SK-N-SH treated with all-trans-retinoic acid at 6 μM for 48 hours (cell line): ENCODE data around the gene NCAM1.

Experiments
- ATAC-seq: fragments of 200-7000 bp; cut with Tn5 transposase; 3 replicates; pipeline ENCODE4 v1.9.1; 2020; ENCODE audit warnings: mild to moderate bottlenecking, moderate library complexity
- ARNTL ChIP-seq: fragments of 450-650 bp; formaldehyde crosslinking; IDR thresholded peaks from 2 replicates; pipeline ENCODE4 v1.5.0; 2020; ENCODE audit warnings: low read depth, mild to moderate bottlenecking, moderate library complexity, borderline replicate concordance
- BACH2 ChIP-seq: fragments of 250-450 bp; sonication (Bioruptor Pico); IDR thresholded peaks from 2 replicates; pipeline ENCODE4 v1.9.0; 2021; ENCODE audit warnings: mild to moderate bottlenecking, borderline replicate concordance
- CREB5 ChIP-seq: fragments of 250-450 bp; sonication (Bioruptor Pico); IDR thresholded peaks from 2 replicates; pipeline ENCODE4 v1.5.1; 2020; ENCODE audit warnings: low read depth, mild to moderate bottlenecking, moderate library complexity
- GLIS3 ChIP-seq: fragments of 250-450 bp; sonication (Bioruptor Pico); IDR thresholded peaks from 2 replicates; pipeline ENCODE4 v1.5.0; 2020; ENCODE audit warnings: mild to moderate bottlenecking, moderate library complexity
- ISL1 ChIP-seq: fragments of 250-450 bp; sonication (Bioruptor Pico); IDR thresholded peaks from 2 replicates; pipeline ENCODE4 v2.1.2; 2022; ENCODE audit warnings: mild to moderate bottlenecking, moderate library complexity
- OSR1 ChIP-seq: fragments of 250-450 bp; sonication (Bioruptor Pico); IDR thresholded peaks from 2 replicates; pipeline ENCODE4 v1.8.0; 2022; ENCODE audit warnings: moderate library complexity, mild to moderate bottlenecking, inconsistent platforms
- PATZ1 ChIP-seq: fragments of 250-450 bp; sonication (Bioruptor Pico); IDR thresholded peaks from 2 replicates; pipeline ENCODE4 v1.8.0; 2020; ENCODE audit warnings: mild to moderate bottlenecking, moderate library complexity, borderline replicate concordance
- POU6F1 ChIP-seq: fragments of 250-450 bp; sonication (Bioruptor Pico); IDR thresholded peaks from 2 replicates; pipeline ENCODE4 v1.8.0; 2021; ENCODE audit warnings: low read depth, mild to moderate bottlenecking, moderate library complexity, borderline replicate concordance
- PPARA ChIP-seq: fragments of 250-450 bp; sonication (Bioruptor Pico); IDR thresholded peaks from 2 replicates; pipeline ENCODE4 v1.5.0; 2020; ENCODE audit warnings: mild to moderate bottlenecking, borderline replicate concordance
- RARB ChIP-seq: fragments of 250-450 bp; sonication (Bioruptor Pico); IDR thresholded peaks from 2 replicates; pipeline ENCODE4 v1.8.0; 2021; ENCODE audit warnings: mild to moderate bottlenecking, moderate library complexity
- SNAI2 ChIP-seq: fragments of 250-450 bp; sonication (Bioruptor Pico); IDR thresholded peaks from 2 replicates; pipeline ENCODE4 v1.5.0; 2020; ENCODE audit warnings: mild to moderate bottlenecking, moderate library complexity
- TCF4 ChIP-seq: fragments of 250-450 bp; sonication (Bioruptor Pico); IDR thresholded peaks from 2 replicates; pipeline ENCODE4 v1.8.0; 2021; ENCODE audit warnings: mild to moderate bottlenecking, moderate library complexity, borderline replicate concordance
- TSHZ2 ChIP-seq: fragments of 250-450 bp; sonication (Bioruptor Pico); IDR thresholded peaks from 2 replicates; pipeline ENCODE4 v1.5.0; 2020; ENCODE audit warnings: mild to moderate bottlenecking, moderate library complexity
- ZC3H10 ChIP-seq: fragments of 250-450 bp; sonication (Bioruptor Pico); IDR thresholded peaks from 2 replicates; pipeline ENCODE4 v1.5.1; 2021; ENCODE audit warnings: mild to moderate bottlenecking, moderate library complexity
- ZFP3 ChIP-seq: fragments of 250-450 bp; sonication (Bioruptor Pico); IDR thresholded peaks from 2 replicates; pipeline ENCODE4 v1.5.0; 2020; ENCODE audit warnings: mild to moderate bottlenecking, moderate library complexity
- ZFP30 ChIP-seq: fragments of 450-650 bp; formaldehyde crosslinking; IDR thresholded peaks from 2 replicates; pipeline ENCODE4 v1.5.0; 2022; ENCODE audit warnings: mild to moderate bottlenecking, moderate library complexity
- ZNF565 ChIP-seq: fragments of 450-650 bp; formaldehyde crosslinking; conservative IDR thresholded peaks from 2 replicates; pipeline ENCODE4 v1.5.0; 2020; ENCODE audit warnings: low read depth, mild to moderate bottlenecking, moderate library complexity
- ZNF70 ChIP-seq: fragments of 450-650 bp; formaldehyde crosslinking; IDR thresholded peaks from 2 replicates; pipeline ENCODE4 v1.5.0; 2020; ENCODE audit warnings: mild to moderate bottlenecking, moderate library complexity
- ZNF8 ChIP-seq: fragments of 450-650 bp; formaldehyde crosslinking; IDR thresholded peaks from 2 replicates; pipeline ENCODE4 v1.5.0; 2020; ENCODE audit warnings: mild to moderate bottlenecking, moderate library complexity
- TF ChIP-seq, protein P1 (sequence below): fragments of 250-450 bp; sonication (Bioruptor Pico); IDR thresholded peaks from 2 replicates; pipeline ENCODE4 v1.5.1; 2021; ENCODE audit warnings: mild to moderate bottlenecking, moderate library complexity

The NCAM1 gene

DNA sequence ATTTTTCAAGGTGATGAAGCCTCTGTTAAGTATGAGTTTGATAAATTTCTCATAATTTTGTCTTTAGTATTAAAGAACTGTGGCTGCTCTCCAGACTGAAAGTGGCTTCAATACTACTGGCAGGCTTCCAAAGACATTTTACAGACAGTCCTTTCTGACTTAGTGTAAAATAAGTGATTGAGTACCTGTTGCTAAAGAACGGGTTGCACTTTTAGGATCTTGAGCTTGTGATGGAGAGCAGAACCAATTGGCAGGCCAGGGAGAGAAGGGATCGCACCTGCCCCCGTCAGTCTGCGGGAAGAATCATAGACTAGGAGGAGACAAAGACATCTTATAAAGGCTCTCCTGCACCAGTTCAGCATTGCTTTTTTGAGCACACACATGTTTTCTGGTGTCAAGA, 4.4 kb downstream of the NCAM1 start:
- ATAC-seq = no peak
- no peak for TF ChIP-seq PATZ1
- TF ChIP-seq ZFP3 (CRISPR knock-in tag) = no peak
- no peak for TF ChIP-seq POU6F1
- no peak for TF ChIP-seq TSHZ2
- no peak for TF ChIP-seq ARNTL (CRISPR knock-in tag)
- no peak for TF ChIP-seq TCF4 (CRISPR knock-in tag)
- TF ChIP-seq, all 23 proteins: peak for 0

DNA sequence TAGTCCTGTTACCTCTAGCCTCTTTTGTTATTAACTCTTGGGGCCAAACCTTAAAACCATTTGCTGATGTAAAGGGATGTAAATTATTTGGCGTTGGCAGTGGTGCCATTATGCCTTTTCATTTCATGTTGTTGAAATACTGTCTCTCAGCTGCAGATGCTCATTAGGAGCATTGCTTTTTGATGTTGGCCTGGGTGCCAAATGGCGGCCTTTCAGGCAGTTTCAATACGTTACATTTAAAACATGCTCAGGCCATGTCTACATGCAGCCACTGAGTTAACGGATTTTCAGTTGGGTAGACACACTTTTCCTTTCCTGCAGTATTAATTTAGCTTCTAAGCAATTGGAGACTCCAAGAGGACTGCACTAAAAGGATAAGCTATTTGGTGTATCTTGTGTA, 5.3 kb downstream of the NCAM1 start:
- no peak for TF ChIP-seq PPARA (CRISPR knock-in tag)
- TF ChIP-seq ZNF70 (CRISPR knock-in tag) = no peak
- TF ChIP-seq CREB5 (CRISPR knock-in tag) = no peak
- TF ChIP-seq ISL1 (CRISPR knock-in tag) = no peak
- TF ChIP-seq OSR1 (CRISPR knock-in tag) = no peak
- no peak for TF ChIP-seq RARB (CRISPR knock-in tag)
- no peak for TF ChIP-seq ZNF8 (CRISPR knock-in tag)
- TF ChIP-seq PATZ1 = no peak
- TF ChIP-seq, protein P1, sequence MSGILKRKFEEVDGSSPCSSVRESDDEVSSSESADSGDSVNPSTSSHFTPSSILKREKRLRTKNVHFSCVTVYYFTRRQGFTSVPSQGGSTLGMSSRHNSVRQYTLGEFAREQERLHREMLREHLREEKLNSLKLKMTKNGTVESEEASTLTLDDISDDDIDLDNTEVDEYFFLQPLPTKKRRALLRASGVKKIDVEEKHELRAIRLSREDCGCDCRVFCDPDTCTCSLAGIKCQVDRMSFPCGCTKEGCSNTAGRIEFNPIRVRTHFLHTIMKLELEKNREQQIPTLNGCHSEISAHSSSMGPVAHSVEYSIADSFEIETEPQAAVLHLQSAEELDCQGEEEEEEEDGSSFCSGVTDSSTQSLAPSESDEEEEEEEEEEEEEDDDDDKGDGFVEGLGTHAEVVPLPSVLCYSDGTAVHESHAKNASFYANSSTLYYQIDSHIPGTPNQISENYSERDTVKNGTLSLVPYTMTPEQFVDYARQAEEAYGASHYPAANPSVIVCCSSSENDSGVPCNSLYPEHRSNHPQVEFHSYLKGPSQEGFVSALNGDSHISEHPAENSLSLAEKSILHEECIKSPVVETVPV (CRISPR knock-in tag) = no peak
- TF ChIP-seq ARNTL (CRISPR knock-in tag) = no peak
- TF ChIP-seq SNAI2 (CRISPR knock-in tag) = no peak
- no peak for TF ChIP-seq ZFP3 (CRISPR knock-in tag)
- TF ChIP-seq GLIS3 (CRISPR knock-in tag) = no peak
- TF ChIP-seq BACH2 = no peak
- no peak for ATAC-seq

DNA sequence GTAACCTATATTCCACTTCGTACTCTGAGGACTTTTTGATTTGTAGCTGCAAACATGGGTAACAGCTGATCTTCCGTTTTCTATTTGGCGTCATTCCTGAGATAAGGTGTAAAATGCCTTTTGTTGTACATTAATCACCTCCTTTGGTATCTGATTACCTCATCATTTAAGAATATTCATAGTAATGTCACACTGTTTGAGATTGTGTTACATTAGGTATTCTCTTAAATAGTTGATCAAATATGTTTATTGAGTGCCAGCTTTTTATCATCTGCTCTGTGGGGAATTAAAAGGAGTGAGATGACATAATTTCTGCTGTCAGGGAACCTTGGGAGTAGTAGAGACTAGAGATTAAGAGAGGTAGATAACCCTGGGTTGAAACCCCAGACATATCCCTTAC, 5.9 kb downstream of the NCAM1 start:
- TF ChIP-seq ISL1 (CRISPR knock-in tag) (no peak), SNAI2 (CRISPR knock-in tag) (no peak), ZC3H10 (CRISPR knock-in tag) (no peak), ZFP3 (CRISPR knock-in tag) (no peak), ZFP30 (CRISPR knock-in tag) (no peak), ARNTL (CRISPR knock-in tag) (no peak), ZNF565 (CRISPR knock-in tag) (no peak), TCF4 (CRISPR knock-in tag) (no peak), ZNF70 (CRISPR knock-in tag) (no peak)

More for the DNA sequence above, 5.9 kb downstream of the NCAM1 start:
- ATAC-seq = no peak
